OCI-LY1 (cell line): ENCODE results near the gene MRPL33.
A peak's percentile ranks its signal among the peaks of the same experiment; 100 is the strongest.

Experiments used
- H2AFZ ChIP-seq: fragments of 200-600 bp; sonication (generic), shearing (Covaris generic); 2 replicates; pipeline ENCODE4 v1.6.0; 2014; ENCODE audit warnings: antibody characterized with exemption, mild to moderate bottlenecking, low read length
- H3F3A ChIP-seq: fragments of 200-600 bp; sonication (generic), shearing (Covaris generic); 2 replicates; pipeline ENCODE4 v1.6.0; 2014; ENCODE audit warnings: mild to moderate bottlenecking, antibody characterized with exemption, low read length, moderate library complexity; ENCODE audit not compliant: insufficient read depth
- H3K27ac ChIP-seq: fragments of 200-600 bp; sonication (generic); 2 replicates; pipeline ENCODE4 v1.5.1; 2014; ENCODE audit warnings: low read length, mixed run types, mild to moderate bottlenecking, low read depth; ENCODE audit not compliant: poor library complexity, severe bottlenecking
- H3K27me3 ChIP-seq: fragments of 200-600 bp; sonication (generic); 2 replicates; pipeline ENCODE4 v1.6.0; 2014; ENCODE audit warnings: antibody characterized with exemption, mild to moderate bottlenecking, low read length, moderate library complexity; ENCODE audit not compliant: insufficient read depth
- H3K36me3 ChIP-seq: fragments of 200-600 bp; sonication (generic); 2 replicates; pipeline ENCODE4 v1.6.1; 2014; ENCODE audit warnings: mild to moderate bottlenecking, antibody characterized with exemption, low read length, moderate library complexity, mixed read lengths; ENCODE audit not compliant: insufficient read depth
- H3K4me1 ChIP-seq: fragments of 200-600 bp; sonication (generic); 2 replicates; pipeline ENCODE4 v1.5.1; 2014; ENCODE audit warnings: mild to moderate bottlenecking, low read length, moderate library complexity; ENCODE audit not compliant: insufficient read depth, severe bottlenecking
- H3K4me2 ChIP-seq: fragments of 200-600 bp; sonication (generic), shearing (Covaris generic); 2 replicates; pipeline ENCODE4 v1.6.1; 2014; ENCODE audit warnings: low read length
- H3K4me3 ChIP-seq: fragments of 200-600 bp; sonication (generic); 2 replicates; pipeline ENCODE4 v1.5.1; 2014; ENCODE audit warnings: low read length, low read depth, mild to moderate bottlenecking, mixed read lengths; ENCODE audit not compliant: poor library complexity, severe bottlenecking
- H3K79me2 ChIP-seq: fragments of 200-600 bp; shearing (Covaris generic); 2 replicates; pipeline ENCODE4 v1.6.1; 2016; ENCODE audit warnings: mixed run types, low read length, mixed read lengths; ENCODE audit not compliant: insufficient read depth
- H3K9ac ChIP-seq: fragments of 200-600 bp; sonication (generic), shearing (Covaris generic); 2 replicates; pipeline ENCODE4 v1.6.1; 2014; ENCODE audit warnings: mild to moderate bottlenecking, low read length, mixed read lengths
- H3K9me2 ChIP-seq: fragments of 200-600 bp; sonication (generic), shearing (Covaris generic); 2 replicates; pipeline ENCODE4 v1.6.1; 2014; ENCODE audit warnings: low read depth, mild to moderate bottlenecking, low read length, mixed read lengths
- H3K9me3 ChIP-seq: fragments of 200-600 bp; shearing (Covaris generic); 2 replicates; pipeline ENCODE4 v1.6.1; 2014; ENCODE audit warnings: low read length, mixed read lengths
- H4K20me1 ChIP-seq: fragments of 200-600 bp; sonication (generic), shearing (Covaris generic); 2 replicates; pipeline ENCODE4 v1.6.0; 2016; ENCODE audit warnings: mild to moderate bottlenecking, low read length; ENCODE audit not compliant: insufficient read depth
- CTCF ChIP-seq: fragments of 200-600 bp; sonication (generic), shearing (Covaris generic); IDR thresholded peaks from 2 replicates; pipeline ENCODE4 v1.5.1; 2017; ENCODE audit warnings: mild to moderate bottlenecking, antibody characterized with exemption, low read length, moderate library complexity, mixed read lengths
- EZH2 ChIP-seq: fragments of 200-600 bp; sonication (generic), shearing (Covaris generic); IDR thresholded peaks from 2 replicates; pipeline ENCODE4 v1.8.0; 2017; ENCODE audit warnings: borderline replicate concordance, mixed run types, mild to moderate bottlenecking, antibody characterized with exemption, low read length, moderate library complexity, mixed read lengths

Gene MRPL33

GRCh38 chr2:27771548-27772335, at the start of gene MRPL33:
Gene MRPL33, plus strand, starts transcription at chr2:27771719. Its CDS starts 59 bp downstream, at chr2:27771778.
- Histone ChIP-seq H3K36me3 (peaks cover 32% of the 10 kb centered on the region; the same call in 1 of the 2 replicates), H3K4me1 (peaks cover 21% of the 10 kb centered on the region), H4K20me1 (no peaks in the 10 kb centered on the region), H3K9me3 (no peaks in the 10 kb centered on the region), H3K4me3 (peak within 1 kb of the TSS; percentile 71), H3K9me2 (no peaks in the 10 kb centered on the region), H3K27me3 (no peaks in the 10 kb centered on the region; the same call in 1 of the 2 replicates), H3F3A (no peaks in the 10 kb centered on the region), H3K79me2 (peaks cover 32% of the 10 kb centered on the region), H3K27ac (peak within 1 kb of the TSS; percentile 20), H3K9ac (peak within 1 kb of the TSS; percentile 65), H2AFZ (peak within 1 kb of the TSS; percentile 96), H3K4me2 (peak within 1 kb of the TSS; percentile 79)
- TF ChIP-seq CTCF = no peak
- no peak for TF ChIP-seq EZH2

GRCh38 chr2:27721884-27722485, 49.5 kb upstream of the MRPL33 start:
- no peaks in the 10 kb centered on the region for H3K9me2 ChIP-seq
- no peaks in the 10 kb centered on the region for H3F3A ChIP-seq
- no peak for TF ChIP-seq CTCF
- no peak for TF ChIP-seq EZH2
- no peaks in the 10 kb centered on the region for H3K79me2 ChIP-seq
- no peaks in the 10 kb centered on the region for H3K4me1 ChIP-seq
- H3K27ac ChIP-seq = no peak overlapping the region
- no peaks in the 10 kb centered on the region for H3K36me3 ChIP-seq
- H3K9ac ChIP-seq = no peak overlapping the region
- no peak overlapping the region for H2AFZ ChIP-seq
- no peaks in the 10 kb centered on the region for H4K20me1 ChIP-seq
- no peaks in the 10 kb centered on the region for H3K9me3 ChIP-seq
- H3K4me2 ChIP-seq = no peak overlapping the region
- H3K4me3 ChIP-seq = no peak overlapping the region
- H3K27me3 ChIP-seq = no peaks in the 10 kb centered on the region

GRCh38 chr2:27723372-27724144, 48.0 kb upstream of the MRPL33 start:
- no peak overlapping the region for H3K9ac ChIP-seq
- H4K20me1 ChIP-seq = no peaks in the 10 kb centered on the region
- H3K79me2 ChIP-seq = no peaks in the 10 kb centered on the region
- H3K4me3 ChIP-seq = no peak overlapping the region
- H3K4me1 ChIP-seq = no peaks in the 10 kb centered on the region
- no peaks in the 10 kb centered on the region for H3K27me3 ChIP-seq
- H3K27ac ChIP-seq = no peak overlapping the region
- no peak overlapping the region for H2AFZ ChIP-seq
- TF ChIP-seq CTCF = peak; percentile 74
- TF ChIP-seq EZH2 = no peak
- H3K36me3 ChIP-seq = no peaks in the 10 kb centered on the region
- no peaks in the 10 kb centered on the region for H3F3A ChIP-seq
- no peaks in the 10 kb centered on the region for H3K9me2 ChIP-seq
- no peaks in the 10 kb centered on the region for H3K9me3 ChIP-seq
- H3K4me2 ChIP-seq = no peak overlapping the region
